ENCODE data around the gene CASZ1. TPM values are rescaled to one million over a fixed set of nuclear protein-coding genes. Genes with fewer than 3 reads are reported as not detected.

Gene CASZ1
- total and polyA plus RNA-seq, 4 experiments from 2014 or later = 0.13 to 8.8 (median 4.7) TPM

DNA sequence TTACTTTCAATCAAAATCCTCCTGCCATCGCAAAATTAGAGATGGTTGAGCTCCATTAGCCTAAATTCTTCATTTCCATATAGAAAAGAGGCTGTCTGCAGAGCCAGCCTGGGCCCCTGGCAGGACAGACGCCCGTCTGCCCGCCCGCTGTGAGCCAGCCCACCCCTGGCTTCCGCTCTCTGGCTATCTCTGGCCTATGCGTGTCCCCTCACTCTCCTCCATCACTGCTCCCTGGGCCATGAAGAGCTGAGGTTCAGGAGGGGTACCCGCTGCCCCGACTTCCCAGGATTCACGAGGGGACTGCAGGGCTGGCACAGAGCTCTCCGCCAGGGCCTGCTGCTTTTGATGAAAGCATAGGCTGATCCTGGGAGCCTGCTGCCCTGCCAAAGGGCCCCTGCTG lies 117.6 kb downstream of the CASZ1 start:
- Mint-ChIP-seq H3K27ac (no peak overlapping the region), H3K4me1 (peaks cover 5 to 23% (median 6%) of the 10 kb centered on the region in 4 donors), H3K36me3 (no peaks in the 10 kb centered on the region), H3K27me3 (no peaks in the 10 kb centered on the region), H3K9me3 (no peaks in the 10 kb centered on the region), H3K4me3 (no peak overlapping the region)
- DNase-seq = no peak
- no peak overlapping the region for H3K4me3 ChIP-seq (ENCODE audit: low read length in 2 of 2)
- H3K27me3 ChIP-seq (ENCODE audit: insufficient read depth, low read length) = no peaks in the 10 kb centered on the region
- H3K9me3 ChIP-seq (ENCODE audit: control insufficient read depth in 1 of 2, low read length in 2 of 2) = no peaks in the 10 kb centered on the region
- ChIA-PET POLR2A (ENCODE audit: partially characterized antibody) (no interaction called here), CTCF (ENCODE audit: partially characterized antibody) (no interaction called here)
- intact Hi-C loops (cut with micrococcal nuclease) = no loop called here
- no peaks in the 10 kb centered on the region for H3K4me1 ChIP-seq (ENCODE audit: insufficient read depth, low read length)
- H3K36me3 ChIP-seq (ENCODE audit: insufficient read depth, low read length) = no peaks in the 10 kb centered on the region
- H3K27ac ChIP-seq (ENCODE audit: low read depth, low read length) = no peak overlapping the region

DNA sequence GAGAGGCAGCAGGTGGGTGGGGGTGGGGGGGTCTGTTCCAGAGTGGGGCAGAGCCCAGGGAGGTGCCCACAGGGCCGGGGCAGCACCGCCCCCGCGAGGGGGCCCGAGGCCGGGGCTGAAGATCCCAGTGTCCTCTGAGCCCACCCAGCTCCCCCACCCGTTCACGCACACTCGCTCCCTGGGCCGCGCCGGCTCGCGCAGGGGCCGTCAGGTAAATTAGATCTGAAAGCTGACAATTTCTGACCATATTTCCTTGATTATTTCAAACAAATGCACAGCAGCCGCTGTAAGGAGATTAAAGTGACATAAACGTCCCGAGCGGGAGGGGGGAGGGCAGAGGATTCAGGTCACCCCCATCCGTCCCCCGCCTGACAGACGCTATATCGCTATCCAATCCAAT lies 118.0 kb downstream of the CASZ1 start:
- no peaks in the 10 kb centered on the region for H3K27me3 ChIP-seq (ENCODE audit: insufficient read depth, low read length)
- ChIA-PET CTCF (ENCODE audit: partially characterized antibody) (no interaction called here), POLR2A (ENCODE audit: partially characterized antibody) (no interaction called here)
- H3K27me3 Mint-ChIP-seq = no peaks in the 10 kb centered on the region
- H3K4me1 Mint-ChIP-seq = peaks cover 4 to 21% (median 5%) of the 10 kb centered on the region in 4 donors
- no peaks in the 10 kb centered on the region for H3K9me3 ChIP-seq (ENCODE audit: control insufficient read depth in 1 of 2, low read length in 2 of 2)
- no peak overlapping the region for H3K4me3 ChIP-seq (ENCODE audit: low read length in 2 of 2)
- no peaks in the 10 kb centered on the region for H3K36me3 ChIP-seq (ENCODE audit: insufficient read depth, low read length)
- H3K27ac ChIP-seq (ENCODE audit: low read depth, low read length) = no peak overlapping the region
- H3K36me3 Mint-ChIP-seq = no peaks in the 10 kb centered on the region
- H3K27ac Mint-ChIP-seq = no peak overlapping the region
- intact Hi-C loops (cut with micrococcal nuclease) = no loop called here
- no peaks in the 10 kb centered on the region for H3K4me1 ChIP-seq (ENCODE audit: insufficient read depth, low read length)
- H3K4me3 Mint-ChIP-seq = no peak overlapping the region
- no peak for DNase-seq
- no peaks in the 10 kb centered on the region for H3K9me3 Mint-ChIP-seq

DNA sequence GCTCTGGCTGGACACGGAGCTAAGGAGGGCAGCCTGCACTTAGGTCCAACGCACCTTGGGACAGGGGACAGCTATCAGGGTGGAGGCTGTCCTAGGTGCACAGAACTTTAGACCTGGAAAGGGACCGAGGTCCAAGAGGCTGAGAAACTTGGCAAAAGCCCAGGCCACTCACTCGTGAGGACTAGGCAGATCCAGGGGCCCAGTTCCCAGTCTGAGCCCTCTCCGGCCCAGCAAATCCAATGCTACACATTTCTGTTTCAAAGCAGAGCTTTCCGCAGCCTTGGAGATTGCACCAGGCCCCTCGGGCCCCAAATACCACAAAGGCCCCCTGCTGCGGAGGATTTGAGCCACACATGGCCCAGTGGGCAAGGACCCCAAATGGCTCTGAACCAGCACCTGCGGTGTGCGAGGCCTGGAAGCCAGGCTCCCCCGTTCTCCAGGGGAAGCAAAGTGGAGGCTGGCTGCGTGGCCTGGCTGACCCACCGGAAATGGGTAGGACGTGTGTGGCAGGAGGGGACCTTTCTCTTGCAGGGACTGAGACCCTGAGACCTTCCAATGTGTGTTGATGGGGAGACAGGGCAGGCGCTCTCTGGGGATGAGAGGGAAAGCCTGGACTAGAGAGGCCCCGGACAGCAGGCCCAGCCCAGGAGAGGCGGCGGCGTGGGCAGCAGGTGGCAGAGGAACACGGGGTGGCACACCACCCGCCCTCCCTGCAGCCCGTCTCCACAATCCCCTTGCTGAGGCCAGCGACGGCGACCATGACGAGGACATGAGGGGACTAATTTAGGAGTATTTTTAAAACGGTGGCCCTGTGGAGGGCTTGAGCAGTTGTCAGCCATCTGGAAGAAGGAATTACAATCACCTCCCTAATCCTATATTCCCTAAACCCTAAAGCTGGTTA lies 118.7 kb downstream of the CASZ1 start:
- Histone ChIP-seq H3K9me3 (ENCODE audit: control insufficient read depth in 1 of 2, low read length in 2 of 2) (no peaks in the 10 kb centered on the region), H3K4me1 (ENCODE audit: insufficient read depth, low read length) (no peaks in the 10 kb centered on the region), H3K36me3 (ENCODE audit: insufficient read depth, low read length) (no peaks in the 10 kb centered on the region), H3K27me3 (ENCODE audit: insufficient read depth, low read length) (no peaks in the 10 kb centered on the region), H3K27ac (ENCODE audit: low read depth, low read length) (no peak overlapping the region), H3K4me3 (ENCODE audit: low read length in 2 of 2) (no peak overlapping the region)
- POLR2A ChIA-PET (ENCODE audit: partially characterized antibody) = no interaction called here
- intact Hi-C loops (cut with micrococcal nuclease) = no loop called here
- Mint-ChIP-seq H3K4me1 (peaks cover 3 to 19% (median 5%) of the 10 kb centered on the region in 4 donors), H3K9me3 (no peaks in the 10 kb centered on the region), H3K4me3 (no peak overlapping the region), H3K27me3 (no peaks in the 10 kb centered on the region), H3K36me3 (no peaks in the 10 kb centered on the region), H3K27ac (peak overlapping the region in 2 of 7 donors; percentile 17 to 60)
- no peak for DNase-seq
- CTCF ChIA-PET (ENCODE audit: partially characterized antibody) = no interaction called here

DNA sequence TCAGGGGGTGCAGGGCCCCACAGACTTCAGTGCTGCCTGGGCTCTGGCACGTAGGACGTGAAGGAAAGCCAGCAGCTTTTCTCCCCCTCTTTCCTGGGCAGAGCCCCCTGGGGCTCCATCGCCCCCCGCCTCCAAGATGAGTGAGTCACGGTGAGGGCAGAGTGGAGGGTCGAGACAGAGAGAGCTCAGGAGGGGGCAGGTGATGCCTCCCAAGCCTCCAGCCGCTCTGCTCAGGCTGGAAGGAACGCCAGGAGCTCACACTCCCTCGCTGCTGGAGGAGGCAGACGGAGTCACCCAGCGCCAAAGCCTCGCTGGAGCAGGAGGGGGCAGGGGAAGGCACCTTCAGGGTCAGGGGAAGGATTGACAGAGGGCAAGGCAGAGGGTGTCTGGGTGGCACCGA lies 119.5 kb downstream of the CASZ1 start:
- Mint-ChIP-seq H3K4me1 (peaks cover 3 to 19% (median 5%) of the 10 kb centered on the region in 4 donors), H3K9me3 (no peaks in the 10 kb centered on the region), H3K4me3 (no peak overlapping the region), H3K36me3 (no peaks in the 10 kb centered on the region), H3K27ac (no peak overlapping the region), H3K27me3 (no peaks in the 10 kb centered on the region)
- H3K27me3 ChIP-seq (ENCODE audit: insufficient read depth, low read length) = no peaks in the 10 kb centered on the region
- H3K4me3 ChIP-seq (ENCODE audit: low read length in 2 of 2) = no peak overlapping the region
- no peaks in the 10 kb centered on the region for H3K9me3 ChIP-seq (ENCODE audit: control insufficient read depth in 1 of 2, low read length in 2 of 2)
- no peaks in the 10 kb centered on the region for H3K4me1 ChIP-seq (ENCODE audit: insufficient read depth, low read length)
- H3K27ac ChIP-seq (ENCODE audit: low read depth, low read length) = no peak overlapping the region
- ChIA-PET POLR2A (ENCODE audit: partially characterized antibody) (no interaction called here), CTCF (ENCODE audit: partially characterized antibody) (no interaction called here)
- intact Hi-C loops (cut with micrococcal nuclease) = no loop called here
- no peaks in the 10 kb centered on the region for H3K36me3 ChIP-seq (ENCODE audit: insufficient read depth, low read length)
- no peak for DNase-seq

DNA sequence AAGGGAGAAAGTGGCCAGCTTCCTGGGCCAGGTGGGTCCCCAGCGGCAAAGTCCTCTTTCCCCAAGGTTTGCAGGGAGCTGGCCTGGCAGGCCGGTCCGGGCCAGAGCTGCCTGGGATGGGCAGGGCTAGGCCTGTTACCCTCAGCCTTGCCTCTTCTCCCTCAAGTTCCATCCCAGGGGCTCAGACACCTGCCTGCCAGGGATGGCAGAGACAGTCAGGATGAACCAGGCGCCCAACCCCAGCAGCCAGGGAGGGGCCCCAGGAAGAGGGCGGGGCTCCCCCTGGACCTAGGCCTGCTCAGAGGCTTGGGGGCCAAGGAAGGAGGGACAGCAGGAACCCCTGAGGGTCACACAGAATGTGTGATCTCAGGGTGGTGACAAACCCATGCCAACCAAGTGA lies 120.6 kb downstream of the CASZ1 start:
- Histone ChIP-seq H3K4me1 (ENCODE audit: insufficient read depth, low read length) (no peaks in the 10 kb centered on the region), H3K36me3 (ENCODE audit: insufficient read depth, low read length) (no peaks in the 10 kb centered on the region), H3K27me3 (ENCODE audit: insufficient read depth, low read length) (no peaks in the 10 kb centered on the region), H3K27ac (ENCODE audit: low read depth, low read length) (no peak overlapping the region), H3K9me3 (ENCODE audit: control insufficient read depth in 1 of 2, low read length in 2 of 2) (no peaks in the 10 kb centered on the region), H3K4me3 (ENCODE audit: low read length in 2 of 2) (no peak overlapping the region)
- no peaks in the 10 kb centered on the region for H3K36me3 Mint-ChIP-seq
- H3K4me1 Mint-ChIP-seq = peaks cover 2 to 19% (median 4%) of the 10 kb centered on the region in 4 donors
- ChIA-PET POLR2A (ENCODE audit: partially characterized antibody) (no interaction called here), CTCF (ENCODE audit: partially characterized antibody) (no interaction called here)
- H3K9me3 Mint-ChIP-seq = no peaks in the 10 kb centered on the region
- intact Hi-C loops (cut with micrococcal nuclease) = no loop called here
- no peak overlapping the region for H3K4me3 Mint-ChIP-seq
- no peak for DNase-seq
- no peaks in the 10 kb centered on the region for H3K27me3 Mint-ChIP-seq
- H3K27ac Mint-ChIP-seq = peak overlapping the region in 1 of 7 donors; percentile 60

DNA sequence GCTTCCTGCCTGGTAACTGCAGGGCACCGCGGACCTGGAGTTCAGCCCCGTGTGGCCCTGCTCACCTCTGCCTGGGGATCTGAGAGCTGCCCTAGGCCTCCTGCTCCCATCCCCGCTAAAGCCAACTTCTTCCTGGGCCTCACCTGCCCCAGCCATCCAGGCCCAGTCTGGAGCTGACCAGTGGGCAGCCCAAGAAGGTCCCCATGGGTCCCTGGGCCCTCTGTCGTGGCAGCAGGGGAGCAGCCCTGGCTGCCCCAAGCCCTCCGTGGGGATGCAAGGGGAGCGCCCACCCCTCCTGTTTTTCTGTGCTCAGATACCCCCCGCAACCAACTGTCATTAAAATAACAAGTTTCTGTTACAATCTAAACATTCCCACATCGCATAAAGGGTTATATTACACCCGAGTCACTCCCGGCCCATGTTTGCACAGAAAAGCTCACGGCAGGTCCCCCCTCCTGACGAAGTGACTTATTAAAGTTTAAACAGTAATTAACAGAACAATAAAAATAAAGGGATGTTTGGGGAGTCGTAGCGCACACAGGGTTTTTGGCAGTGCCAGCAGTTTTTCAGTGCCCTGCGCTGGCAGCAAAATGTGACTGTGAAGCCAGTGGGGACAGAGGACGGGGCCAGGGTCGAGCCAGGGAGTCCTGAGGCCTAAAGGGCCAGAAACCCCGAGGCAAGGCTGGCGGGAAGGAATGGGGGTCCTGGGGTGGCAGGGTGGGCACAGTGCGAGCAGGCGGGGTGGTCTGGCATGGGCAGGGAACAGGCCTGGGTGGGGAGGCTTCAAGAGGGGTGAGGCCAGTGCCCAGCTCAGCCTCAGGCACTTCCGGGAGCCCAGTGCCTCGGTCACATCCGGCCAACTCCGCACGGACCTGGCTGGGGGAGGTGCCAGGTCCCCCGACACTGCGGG lies 121.5 kb downstream of the CASZ1 start:
- ChIA-PET POLR2A (ENCODE audit: partially characterized antibody) (no interaction called here), CTCF (ENCODE audit: partially characterized antibody) (no interaction called here)
- Histone ChIP-seq H3K4me1 (ENCODE audit: insufficient read depth, low read length) (no peaks in the 10 kb centered on the region), H3K9me3 (ENCODE audit: control insufficient read depth in 1 of 2, low read length in 2 of 2) (no peaks in the 10 kb centered on the region), H3K27me3 (ENCODE audit: insufficient read depth, low read length) (no peaks in the 10 kb centered on the region), H3K36me3 (ENCODE audit: insufficient read depth, low read length) (no peaks in the 10 kb centered on the region), H3K27ac (ENCODE audit: low read depth, low read length) (no peak overlapping the region), H3K4me3 (ENCODE audit: low read length in 2 of 2) (no peak overlapping the region)
- Mint-ChIP-seq H3K4me1 (peaks cover 2 to 19% (median 4%) of the 10 kb centered on the region in 4 donors), H3K27ac (peak overlapping the region in 1 of 7 donors; percentile 60), H3K4me3 (no peak overlapping the region), H3K9me3 (no peaks in the 10 kb centered on the region), H3K27me3 (no peaks in the 10 kb centered on the region), H3K36me3 (no peaks in the 10 kb centered on the region)
- DNase-seq = no peak
- intact Hi-C loops (cut with micrococcal nuclease) = no loop called here

DNA sequence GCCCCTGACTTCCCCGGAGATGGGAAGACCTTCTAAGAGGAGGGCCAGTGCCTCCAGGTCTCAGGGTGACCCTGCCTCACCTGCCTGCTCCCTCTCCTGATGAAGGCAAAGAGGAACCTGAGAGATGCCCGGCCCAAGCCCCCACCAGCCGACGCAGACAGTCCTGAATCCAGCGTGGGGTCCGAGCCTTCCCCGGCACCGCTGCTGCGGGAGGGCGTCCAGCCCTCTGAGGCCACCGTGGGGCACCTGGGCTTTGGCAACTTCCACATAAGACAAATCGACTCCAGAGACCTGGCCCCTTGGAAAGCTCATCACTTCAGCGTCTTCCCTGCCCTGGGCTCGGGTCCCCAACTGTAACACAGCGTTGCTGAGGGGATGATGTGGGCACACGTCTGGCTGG lies 122.2 kb downstream of the CASZ1 start:
- H3K9me3 Mint-ChIP-seq = no peaks in the 10 kb centered on the region
- no peak overlapping the region for H3K4me3 Mint-ChIP-seq
- Histone ChIP-seq H3K4me3 (ENCODE audit: low read length in 2 of 2) (no peak overlapping the region), H3K9me3 (ENCODE audit: control insufficient read depth in 1 of 2, low read length in 2 of 2) (no peaks in the 10 kb centered on the region), H3K36me3 (ENCODE audit: insufficient read depth, low read length) (no peaks in the 10 kb centered on the region), H3K4me1 (ENCODE audit: insufficient read depth, low read length) (no peaks in the 10 kb centered on the region), H3K27me3 (ENCODE audit: insufficient read depth, low read length) (no peaks in the 10 kb centered on the region), H3K27ac (ENCODE audit: low read depth, low read length) (no peak overlapping the region)
- H3K27ac Mint-ChIP-seq = no peak overlapping the region
- ChIA-PET CTCF (ENCODE audit: partially characterized antibody) (no interaction called here), POLR2A (ENCODE audit: partially characterized antibody) (no interaction called here)
- intact Hi-C loops (cut with micrococcal nuclease) = no loop called here
- H3K27me3 Mint-ChIP-seq = no peaks in the 10 kb centered on the region
- peaks cover 2 to 19% (median 4%) of the 10 kb centered on the region in 4 donors for H3K4me1 Mint-ChIP-seq
- DNase-seq = no peak
- H3K36me3 Mint-ChIP-seq = no peaks in the 10 kb centered on the region
